NCI-H226 (cell line): ENCODE data around the gene SPATA20.

Experiments used
- DNase-seq: peaks from one replicate; pipeline ENCODE4 v3.0.0-alpha.2; 2015

Gene SPATA20

GRCh38 chr17:50540560-50541401 is 6.2 kb upstream of the SPATA20 start:
- no peak for DNase-seq

DNA sequence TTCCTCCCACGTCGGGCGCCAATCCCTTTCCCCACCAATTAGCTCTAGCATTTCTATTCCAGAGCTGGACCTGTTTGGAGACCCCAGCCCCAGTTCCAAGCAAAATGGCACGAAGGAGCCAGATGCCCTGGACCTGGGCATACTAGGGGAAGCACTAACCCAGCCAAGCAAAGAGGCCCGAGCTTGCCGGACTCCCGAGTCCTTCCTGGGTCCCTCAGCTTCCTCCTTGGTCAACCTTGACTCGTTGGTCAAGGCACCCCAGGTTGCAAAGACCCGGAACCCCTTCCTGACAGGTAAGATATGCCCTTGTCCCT is 5.6 kb upstream of the SPATA20 start:
- DNase-seq, result no peak

GRCh38 chr17:50541716-50542688 is 5.0 kb upstream of the SPATA20 start:
- DNase-seq, result peak; percentile 69

DNA sequence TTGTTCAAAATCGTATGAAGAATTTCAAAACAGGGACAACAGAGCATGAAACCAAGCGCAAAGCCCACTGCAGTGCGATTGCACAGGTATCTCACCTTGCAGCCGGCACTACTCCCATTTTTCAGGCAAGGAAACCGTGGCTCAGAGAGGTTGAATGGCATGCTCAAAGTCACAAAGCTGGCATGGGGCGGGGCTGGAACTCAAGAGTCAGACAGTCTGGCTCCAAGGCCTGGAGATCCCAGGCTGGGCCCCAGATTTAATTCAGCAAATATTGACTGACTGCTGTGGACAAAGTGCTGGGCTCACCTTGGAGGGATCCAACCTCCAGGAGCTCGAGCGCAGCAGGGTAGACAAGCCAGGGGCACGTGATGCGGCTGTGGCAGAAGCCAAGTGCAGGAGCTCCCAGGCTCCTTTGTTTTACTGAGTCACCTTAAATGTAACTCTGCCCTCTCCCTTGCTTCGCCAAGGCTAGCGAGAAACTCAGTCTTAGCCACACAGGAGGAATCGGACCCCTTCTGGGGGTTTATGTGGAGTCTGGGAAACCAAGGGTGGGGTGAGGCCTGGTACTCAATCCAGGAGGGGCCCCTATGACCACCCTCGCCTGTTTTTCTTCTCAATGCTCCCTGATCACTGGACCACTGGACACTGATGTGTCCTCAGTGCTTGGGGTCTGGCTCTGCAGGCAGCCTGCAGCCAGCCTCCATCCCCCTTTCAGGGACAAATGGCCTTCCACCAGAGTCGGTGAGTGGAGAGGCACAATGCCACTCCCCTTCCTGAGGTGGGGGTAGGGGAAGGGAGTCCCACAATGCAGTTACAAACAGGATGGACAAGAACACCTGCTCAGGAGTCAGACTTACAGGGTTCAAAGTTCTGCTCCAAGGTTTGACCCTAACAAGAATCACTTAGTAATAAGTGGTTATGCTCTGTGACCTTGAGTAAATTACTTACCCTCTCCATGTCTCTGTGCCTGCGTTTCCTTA is 3.9 kb upstream of the SPATA20 start:
- DNase-seq, result no peak

GRCh38 chr17:50544516-50544915 is 2.5 kb upstream of the SPATA20 start:
- DNase-seq, result no peak

DNA sequence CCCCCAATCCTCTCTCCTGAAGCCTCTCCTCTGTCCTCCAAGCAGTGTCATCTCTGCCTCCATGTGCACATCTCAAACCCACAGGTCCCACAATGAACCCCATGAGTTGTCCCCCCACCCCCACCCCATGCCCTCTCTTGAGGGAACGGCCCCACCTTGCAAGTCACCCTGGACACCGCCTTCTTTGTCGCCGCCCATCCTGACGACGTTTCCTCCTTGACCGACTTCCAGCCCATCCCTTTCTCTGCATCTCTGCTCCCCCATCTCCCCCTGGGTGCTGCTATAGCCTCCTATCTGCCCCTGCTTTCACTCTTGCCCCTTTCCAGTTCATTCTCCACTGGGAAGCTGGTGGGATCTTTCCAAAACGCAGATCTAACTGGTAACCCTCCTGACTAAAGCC is 1.7 kb upstream of the SPATA20 start:
- no peak for DNase-seq

- DNase-seq, result no peak
These were observed 306 bp upstream of the SPATA20 start for GRCh38 chr17:50546701-50547034.

- DNase-seq, result no peak
These were observed 736 bp downstream of the SPATA20 start for GRCh38 chr17:50547736-50548083.

- DNase-seq, result no peak
These were observed 1.9 kb downstream of the SPATA20 start for GRCh38 chr17:50548831-50549230.

- no peak for DNase-seq
These were observed 2.4 kb downstream of the SPATA20 start for GRCh38 chr17:50549256-50549941.

- no peak for DNase-seq
These were observed 3.0 kb downstream of the SPATA20 start for GRCh38 chr17:50549969-50550368.

DNA sequence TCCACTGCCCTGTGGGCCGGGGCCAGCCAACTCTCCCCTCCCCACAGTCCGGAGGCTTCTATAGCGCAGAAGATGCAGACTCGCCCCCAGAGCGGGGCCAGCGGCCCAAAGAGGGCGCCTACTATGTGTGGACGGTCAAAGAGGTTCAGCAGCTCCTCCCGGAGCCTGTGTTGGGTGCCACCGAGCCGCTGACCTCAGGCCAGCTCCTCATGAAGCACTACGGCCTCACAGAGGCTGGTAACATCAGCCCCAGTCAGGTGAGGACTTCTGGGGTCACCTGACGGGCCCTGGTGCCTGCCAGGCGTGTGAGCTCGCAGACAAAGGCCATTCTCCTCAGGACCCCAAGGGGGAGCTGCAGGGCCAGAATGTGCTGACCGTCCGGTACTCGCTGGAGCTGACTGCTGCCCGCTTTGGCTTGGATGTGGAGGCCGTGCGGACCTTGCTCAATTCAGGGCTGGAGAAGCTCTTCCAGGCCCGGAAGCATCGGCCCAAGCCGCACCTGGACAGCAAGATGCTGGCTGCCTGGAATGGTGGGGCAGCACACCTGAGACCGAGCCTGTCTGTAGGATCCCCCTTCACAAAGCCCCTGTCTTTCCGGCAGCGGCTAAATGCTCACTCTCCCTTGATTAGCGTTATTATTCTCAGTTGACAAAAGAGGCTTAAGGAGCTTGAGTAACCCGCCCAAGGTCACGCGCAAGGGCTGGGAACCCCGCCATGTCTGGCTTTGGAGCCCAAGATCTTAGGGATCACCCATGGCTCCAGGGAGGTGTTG is 3.9 kb downstream of the SPATA20 start:
- peak; percentile 51 for DNase-seq

DNA sequence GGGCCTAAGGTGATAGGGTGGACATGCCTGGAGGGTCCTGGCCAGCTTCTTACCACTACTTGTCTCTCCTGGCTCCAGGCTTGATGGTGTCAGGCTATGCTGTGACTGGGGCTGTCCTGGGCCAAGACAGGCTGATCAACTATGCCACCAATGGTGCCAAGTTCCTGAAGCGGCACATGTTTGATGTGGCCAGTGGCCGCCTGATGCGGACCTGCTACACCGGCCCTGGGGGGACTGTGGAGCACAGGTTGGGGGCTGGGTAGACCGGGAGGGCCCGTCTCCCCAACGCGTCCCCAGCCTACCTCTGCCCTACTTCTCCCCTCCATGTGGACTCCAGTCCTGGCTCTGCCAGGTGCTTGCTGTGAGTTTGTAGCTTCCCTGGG is 4.5 kb downstream of the SPATA20 start:
- no peak for DNase-seq

DNA sequence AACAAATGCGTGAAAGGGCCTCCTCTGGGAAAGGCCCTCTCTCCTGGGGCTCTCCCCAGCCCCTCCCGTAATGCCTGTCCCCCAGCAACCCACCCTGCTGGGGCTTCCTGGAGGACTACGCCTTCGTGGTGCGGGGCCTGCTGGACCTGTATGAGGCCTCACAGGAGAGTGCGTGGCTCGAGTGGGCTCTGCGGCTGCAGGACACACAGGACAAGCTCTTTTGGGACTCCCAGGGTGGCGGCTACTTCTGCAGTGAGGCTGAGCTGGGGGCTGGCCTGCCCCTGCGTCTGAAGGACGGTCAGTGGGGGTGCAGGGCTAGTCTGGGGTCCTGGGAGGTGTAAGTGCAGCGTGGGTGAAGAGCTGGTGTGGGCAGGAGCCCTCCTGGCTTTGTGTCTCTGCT is 4.9 kb downstream of the SPATA20 start:
- DNase-seq, result no peak

DNA sequence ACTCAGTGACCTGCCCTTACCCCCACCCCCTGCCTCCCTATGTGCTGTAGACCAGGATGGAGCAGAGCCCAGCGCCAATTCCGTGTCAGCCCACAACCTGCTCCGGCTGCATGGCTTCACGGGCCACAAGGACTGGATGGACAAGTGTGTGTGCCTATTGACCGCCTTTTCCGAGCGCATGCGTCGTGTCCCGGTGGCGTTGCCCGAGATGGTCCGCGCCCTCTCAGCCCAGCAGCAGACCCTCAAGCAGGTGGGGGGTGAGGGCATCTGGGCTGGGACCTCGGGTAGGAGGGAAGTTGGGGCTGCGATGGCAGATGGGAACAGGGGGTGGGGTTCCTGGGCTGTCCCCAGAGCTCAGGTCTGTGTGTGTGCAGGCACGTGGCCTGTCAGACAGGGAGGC is 7.2 kb downstream of the SPATA20 start:
- no peak for DNase-seq

GRCh38 chr17:50556803-50557202 is 9.8 kb downstream of the SPATA20 start:
- DNase-seq, result no peak

- no peak for DNase-seq
These were observed 10.7 kb downstream of the SPATA20 start for GRCh38 chr17:50557630-50558029.

DNA sequence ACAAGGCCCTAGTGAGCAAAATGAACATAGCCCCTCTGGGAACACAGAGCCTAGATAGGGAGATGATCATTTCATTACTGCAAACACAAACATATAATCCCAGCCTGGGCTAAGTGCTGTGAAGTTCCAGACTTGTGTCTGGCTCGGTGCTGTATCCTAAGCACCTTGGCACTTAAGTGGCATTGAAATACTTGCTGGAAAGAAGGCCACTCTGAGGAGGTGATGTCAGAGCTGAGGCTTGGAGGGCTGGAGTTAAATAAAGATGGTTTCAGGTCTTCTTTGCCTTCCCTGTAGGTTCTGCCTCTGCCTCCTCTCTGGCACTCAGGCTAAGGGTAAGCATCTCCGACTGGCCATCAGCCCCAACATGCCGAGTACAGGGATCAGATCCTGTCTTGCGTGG is 11.1 kb downstream of the SPATA20 start:
- DNase-seq, result no peak

DNA sequence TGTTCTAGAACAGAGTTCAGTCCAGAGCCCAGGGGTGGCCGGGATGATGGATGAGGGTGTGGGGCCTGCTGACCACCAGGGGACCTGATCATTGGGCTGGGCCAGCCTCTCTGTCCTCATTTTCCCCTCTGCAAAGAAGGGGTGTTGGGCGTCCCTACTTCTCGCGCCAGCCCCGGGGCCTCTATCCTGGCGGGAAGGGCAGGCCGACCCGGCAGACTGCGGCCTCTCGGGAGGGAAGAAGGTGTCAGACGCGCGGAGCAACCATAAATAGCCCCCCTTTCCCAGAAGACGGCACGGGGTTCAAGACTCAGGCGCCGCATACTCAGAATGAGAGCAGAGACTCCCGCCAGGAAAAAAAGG is 11.6 kb downstream of the SPATA20 start:
- DNase-seq, result no peak

- no peak for DNase-seq
These were observed 12.1 kb downstream of the SPATA20 start for GRCh38 chr17:50558941-50559614.

- peak; percentile 55 for DNase-seq
These were observed 12.8 kb downstream of the SPATA20 start for GRCh38 chr17:50559674-50560184.
